Karpas-422 (cell line): Measurements from ENCODE around the gene WSCD2. TPM values are rescaled to one million over a fixed set of nuclear protein-coding genes. Genes with fewer than 3 reads are reported as not detected.

Experiments used
- DNase-seq: peaks from one replicate; pipeline ENCODE4 v3.0.0-alpha.2; 2015
- H2AFZ ChIP-seq: fragments of 200-600 bp; sonication (generic); 2 replicates; pipeline ENCODE4 v1.6.1; 2014; ENCODE audit warnings: antibody characterized with exemption, low read length, mixed read lengths
- H3K27ac ChIP-seq: fragments of 200-600 bp; sonication (generic); 2 replicates; pipeline ENCODE4 v1.5.1; 2014; ENCODE audit warnings: mild to moderate bottlenecking, low read length, moderate library complexity
- H3K27me3 ChIP-seq: fragments of 200-600 bp; sonication (generic); 2 replicates; pipeline ENCODE4 v1.6.1; 2014; ENCODE audit warnings: low read length, mixed read lengths
- H3K36me3 ChIP-seq: fragments of 200-600 bp; sonication (generic); 2 replicates; pipeline ENCODE4 v1.6.1; 2014; ENCODE audit warnings: low read length, mixed read lengths; ENCODE audit not compliant: insufficient read depth
- H3K4me1 ChIP-seq: fragments of 200-600 bp; sonication (generic); 2 replicates; pipeline ENCODE4 v1.6.1; 2014; ENCODE audit warnings: mild to moderate bottlenecking, low read length, mixed read lengths
- H3K4me2 ChIP-seq: fragments of 200-600 bp; sonication (generic); 2 replicates; pipeline ENCODE4 v1.6.1; 2014; ENCODE audit warnings: low read length, low read depth, mild to moderate bottlenecking; ENCODE audit not compliant: poor library complexity, severe bottlenecking
- H3K4me3 ChIP-seq: fragments of 200-600 bp; sonication (generic); 2 replicates; pipeline ENCODE4 v1.5.1; 2014; ENCODE audit warnings: mild to moderate bottlenecking, antibody characterized with exemption, low read length, mixed read lengths
- H3K79me2 ChIP-seq: fragments of 200-600 bp; sonication (generic); 2 replicates; pipeline ENCODE4 v1.6.1; 2014; ENCODE audit warnings: mild to moderate bottlenecking, low read length, mixed read lengths
- H3K9ac ChIP-seq: fragments of 200-600 bp; sonication (generic); 2 replicates; pipeline ENCODE4 v1.6.0; 2014; ENCODE audit warnings: low read length
- H3K9me2 ChIP-seq: fragments of 200-600 bp; sonication (generic), shearing (Covaris generic); replicated peaks from 2 replicates; pipeline ENCODE4 v1.6.0; 2014; ENCODE audit warnings: mild to moderate bottlenecking, low read length, moderate library complexity; ENCODE audit not compliant: insufficient read depth
- H3K9me3 ChIP-seq: fragments of 300-700, 200-600 bp; sonication (generic); 2 replicates; pipeline ENCODE4 v1.6.1; 2014; ENCODE audit warnings: low read length, mixed read lengths
- H4K20me1 ChIP-seq: fragments of 200-600 bp; sonication (generic); 2 replicates; pipeline ENCODE4 v1.6.1; 2014; ENCODE audit warnings: mild to moderate bottlenecking, antibody characterized with exemption, low read length, low read depth; ENCODE audit not compliant: insufficient read depth
- total RNA-seq: library from RNA; depleted of rRNA; stranded (reverse); fragments of >200 nt; shearing (Covaris generic); gene quantifications from 2 replicates; pipeline ENCODE4 v1.2.3, GENCODE V29; 2014; ENCODE audit warnings: low replicate concordance

WSCD2 gene
- total RNA-seq, 1 experiment from 2014 or later = not detected

- no peak overlapping the region for H3K4me2 ChIP-seq
- no peak for DNase-seq
- H3K9me3 ChIP-seq = no peaks in the 10 kb centered on the region
- no peak overlapping the region for H3K9ac ChIP-seq
- H3K27ac ChIP-seq = no peak overlapping the region
- H4K20me1 ChIP-seq = no peaks in the 10 kb centered on the region
- no peaks in the 10 kb centered on the region for H3K79me2 ChIP-seq
- H3K27me3 ChIP-seq = no peaks in the 10 kb centered on the region
- no peak overlapping the region for H3K4me3 ChIP-seq
- H3K36me3 ChIP-seq = no peaks in the 10 kb centered on the region
- H3K4me1 ChIP-seq = peaks cover 6% of the 10 kb centered on the region
- H3K9me2 ChIP-seq = no peaks in the 10 kb centered on the region
- H2AFZ ChIP-seq = no peak overlapping the region
Observed at GRCh38 chr12:108119974-108120862, 8.9 kb upstream of the WSCD2 start.

GRCh38 chr12:108120863-108121165, 8.3 kb upstream of the WSCD2 start:
- Histone ChIP-seq H3K36me3 (no peaks in the 10 kb centered on the region), H3K4me3 (no peak overlapping the region), H3K27me3 (no peaks in the 10 kb centered on the region), H2AFZ (no peak overlapping the region), H3K4me2 (no peak overlapping the region), H4K20me1 (no peaks in the 10 kb centered on the region), H3K27ac (no peak overlapping the region), H3K9ac (no peak overlapping the region), H3K9me3 (no peaks in the 10 kb centered on the region), H3K4me1 (peaks cover 6% of the 10 kb centered on the region), H3K79me2 (no peaks in the 10 kb centered on the region), H3K9me2 (no peaks in the 10 kb centered on the region)
- no peak for DNase-seq

- no peaks in the 10 kb centered on the region for H3K9me2 ChIP-seq
- no peaks in the 10 kb centered on the region for H4K20me1 ChIP-seq
- no peaks in the 10 kb centered on the region for H3K36me3 ChIP-seq
- no peak overlapping the region for H3K9ac ChIP-seq
- H3K4me1 ChIP-seq = peaks cover 6% of the 10 kb centered on the region
- H3K79me2 ChIP-seq = no peaks in the 10 kb centered on the region
- no peak for DNase-seq
- H3K9me3 ChIP-seq = no peaks in the 10 kb centered on the region
- H2AFZ ChIP-seq = no peak overlapping the region
- no peak overlapping the region for H3K4me3 ChIP-seq
- H3K27ac ChIP-seq = no peak overlapping the region
- H3K27me3 ChIP-seq = no peaks in the 10 kb centered on the region
- H3K4me2 ChIP-seq = no peak overlapping the region
Observed at GRCh38 chr12:108121320-108121719, 7.8 kb upstream of the WSCD2 start.

- Histone ChIP-seq H3K27ac (no peak overlapping the region), H3K4me3 (no peak overlapping the region)
Observed at GRCh38 chr12:108121728-108122471, 7.2 kb upstream of the WSCD2 start.

GRCh38 chr12:108122644-108123043, 6.4 kb upstream of the WSCD2 start:
- H2AFZ ChIP-seq = no peak overlapping the region
- no peaks in the 10 kb centered on the region for H3K9me2 ChIP-seq
- H3K4me2 ChIP-seq = no peak overlapping the region
- H3K4me1 ChIP-seq = 0 out of 2 replicates have a peak, but pooled peaks cover 1% of the 10 kb centered on the region
- H3K4me3 ChIP-seq = no peak overlapping the region
- no peaks in the 10 kb centered on the region for H3K9me3 ChIP-seq
- no peaks in the 10 kb centered on the region for H3K79me2 ChIP-seq
- DNase-seq = no peak
- H3K27me3 ChIP-seq = no peaks in the 10 kb centered on the region
- no peak overlapping the region for H3K27ac ChIP-seq
- no peaks in the 10 kb centered on the region for H3K36me3 ChIP-seq
- no peak overlapping the region for H3K9ac ChIP-seq
- no peaks in the 10 kb centered on the region for H4K20me1 ChIP-seq

More at GRCh38 chr12:108121728-108122471, 7.2 kb upstream of the WSCD2 start:
- Histone ChIP-seq H3K4me1 (peaks cover 6% of the 10 kb centered on the region), H2AFZ (no peak overlapping the region), H3K36me3 (no peaks in the 10 kb centered on the region), H3K9me2 (no peaks in the 10 kb centered on the region), H3K27me3 (no peaks in the 10 kb centered on the region), H3K4me2 (no peak overlapping the region), H4K20me1 (no peaks in the 10 kb centered on the region), H3K79me2 (no peaks in the 10 kb centered on the region), H3K9me3 (no peaks in the 10 kb centered on the region), H3K9ac (no peak overlapping the region)
- no peak for DNase-seq

DNA sequence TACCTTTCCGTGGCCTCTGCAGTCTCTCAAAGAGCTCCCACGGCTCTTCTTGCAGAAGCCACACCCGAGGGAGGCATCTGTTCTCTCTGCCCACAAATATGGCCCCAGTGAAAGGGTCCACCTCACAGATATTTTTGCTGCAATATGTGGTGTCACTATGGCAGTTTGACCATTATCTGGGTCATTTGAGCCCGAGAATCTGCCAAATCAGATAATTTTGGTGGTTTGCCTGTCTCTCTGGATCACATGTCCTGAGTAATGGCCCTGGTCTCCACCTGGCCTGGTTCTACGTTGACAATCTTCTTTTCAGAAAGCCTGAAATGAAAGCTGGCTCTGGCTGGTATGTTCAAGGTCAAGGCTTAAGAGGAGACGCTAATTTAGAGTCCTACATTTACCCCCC, 5.7 kb upstream of the WSCD2 start:
- Histone ChIP-seq H3K27ac (no peak overlapping the region), H2AFZ (no peak overlapping the region)

GRCh38 chr12:108125073-108125472, 4.0 kb upstream of the WSCD2 start:
- H3K4me3 ChIP-seq = no peak overlapping the region
- H3K4me1 ChIP-seq = no peaks in the 10 kb centered on the region
- H3K27me3 ChIP-seq = no peaks in the 10 kb centered on the region
- H4K20me1 ChIP-seq = no peaks in the 10 kb centered on the region
- H3K27ac ChIP-seq = no peak overlapping the region
- no peak overlapping the region for H3K9ac ChIP-seq
- no peaks in the 10 kb centered on the region for H3K9me2 ChIP-seq
- no peak for DNase-seq
- H3K36me3 ChIP-seq = no peaks in the 10 kb centered on the region
- H3K79me2 ChIP-seq = no peaks in the 10 kb centered on the region
- no peaks in the 10 kb centered on the region for H3K9me3 ChIP-seq
- no peak overlapping the region for H3K4me2 ChIP-seq
- no peak overlapping the region for H2AFZ ChIP-seq

More for the DNA sequence above, 5.7 kb upstream of the WSCD2 start:
- H3K4me3 ChIP-seq = no peak overlapping the region
- H3K4me1 ChIP-seq = no peaks in the 10 kb centered on the region
- no peaks in the 10 kb centered on the region for H3K9me2 ChIP-seq
- no peak overlapping the region for H3K9ac ChIP-seq
- H4K20me1 ChIP-seq = no peaks in the 10 kb centered on the region
- no peak overlapping the region for H3K4me2 ChIP-seq
- H3K9me3 ChIP-seq = no peaks in the 10 kb centered on the region
- no peak for DNase-seq
- H3K36me3 ChIP-seq = no peaks in the 10 kb centered on the region
- H3K27me3 ChIP-seq = no peaks in the 10 kb centered on the region
- H3K79me2 ChIP-seq = no peaks in the 10 kb centered on the region

GRCh38 chr12:108126212-108126611, 2.9 kb upstream of the WSCD2 start:
- Histone ChIP-seq H3K9me3 (no peaks in the 10 kb centered on the region), H3K4me3 (no peak overlapping the region), H3K79me2 (no peaks in the 10 kb centered on the region), H3K27ac (no peak overlapping the region), H3K9me2 (no peaks in the 10 kb centered on the region), H3K9ac (no peak overlapping the region), H2AFZ (no peak overlapping the region), H3K36me3 (no peaks in the 10 kb centered on the region), H3K4me2 (no peak overlapping the region), H4K20me1 (no peaks in the 10 kb centered on the region), H3K4me1 (no peaks in the 10 kb centered on the region), H3K27me3 (no peaks in the 10 kb centered on the region)
- DNase-seq = no peak
